ENCODE data around the gene TCF4. TPM values are rescaled to one million over a fixed set of nuclear protein-coding genes. Genes with fewer than 3 reads are reported as not detected.
A peak's percentile ranks its signal among the peaks of the same experiment; 100 is the strongest.

The TCF4 gene
- polyA plus RNA-seq, 1 of the 3 experiments (the other 2 are of a cell fraction): 39.1 TPM

- H3K27ac ChIP-seq (ENCODE audit: low read depth in 2 of 2, low read length in 1 of 2): peak overlapping the region; percentile 95 to 99
- ChIA-PET POLR2A (interaction anchor here (0.5 to 1.1 kb wide), 3 partner anchors 64 to 106 kb away, joined by 3 to 4 read pairs (median 3); no protein-coding TSS in a partner anchor), CTCF (interaction anchor here (0.9 to 4.6 kb wide), 6 partner anchors 9 to 172 kb away, joined by 3 to 29 read pairs (median 8); no protein-coding TSS in a partner anchor)
- no peaks in the 10 kb centered on the region for H4K20me1 ChIP-seq (ENCODE audit: insufficient read depth)
- peaks cover 26% of the 10 kb centered on the region for H3F3A ChIP-seq (replicated peaks; ENCODE audit: insufficient read depth)
- peak overlapping the region; percentile 76 for H3K9ac ChIP-seq
- 20% methylated on average over 10 of the region's 10 CpGs for WGBS (ENCODE audit: low lambda C conversion rate)
- DNase-seq: no peak
- H3K4me3 ChIP-seq (ENCODE audit: low read depth in 2 of 2, low read length in 1 of 2): peak overlapping the region; percentile 48 to 65
- H2AFZ ChIP-seq (ENCODE audit: low read depth): peak overlapping the region; percentile 23; the same call in 1 of the 2 replicates
- no peaks in the 10 kb centered on the region for H3K36me3 ChIP-seq (replicated peaks in 1 of 2; ENCODE audit: control insufficient read depth in 1 of 2, insufficient read depth in 2 of 2, low read length in 1 of 2)
- TF ChIP-seq PBX3 (IDR thresholded peaks at IDR 0.05): 0 out of 2 replicates have a peak, but pooled peaks have one; percentile 24
- no peak for TF ChIP-seq JUND (IDR thresholded peaks at IDR 0.05)
- peaks cover 91% of the 10 kb centered on the region for H3K79me2 ChIP-seq (ENCODE audit: insufficient read depth)
- no peaks in the 10 kb centered on the region for H3K9me3 ChIP-seq
- H3K27me3 ChIP-seq (ENCODE audit: insufficient read depth): no peaks in the 10 kb centered on the region
- H3K4me2 ChIP-seq: peak overlapping the region; percentile 85
- H3K9me2 ChIP-seq: no peaks in the 10 kb centered on the region
- peaks cover 38 to 41% of the 10 kb centered on the region in 2 experiments for H3K4me1 ChIP-seq (ENCODE audit: control insufficient read depth in 1 of 2, insufficient read depth in 2 of 2, low read depth in 1 of 2, low read length in 1 of 2)
Observed at GRCh38 chr18:55407191-55407590, 180.8 kb downstream of the TCF4 start.

- Histone ChIP-seq H3K9ac (peak overlapping the region; percentile 76), H3K9me2 (no peaks in the 10 kb centered on the region), H3K27me3 (ENCODE audit: insufficient read depth) (no peaks in the 10 kb centered on the region), H3F3A (replicated peaks; ENCODE audit: insufficient read depth) (peaks cover 33% of the 10 kb centered on the region), H3K79me2 (ENCODE audit: insufficient read depth) (peaks cover 84% of the 10 kb centered on the region), H3K9me3 (no peaks in the 10 kb centered on the region), H3K4me1 (ENCODE audit: control insufficient read depth in 1 of 2, insufficient read depth in 2 of 2, low read depth in 1 of 2, low read length in 1 of 2) (peaks cover 41 to 45% of the 10 kb centered on the region in 2 experiments), H3K4me2 (peak overlapping the region; percentile 85), H4K20me1 (ENCODE audit: insufficient read depth) (no peaks in the 10 kb centered on the region), H2AFZ (ENCODE audit: low read depth) (peak overlapping the region; percentile 23), H3K27ac (ENCODE audit: low read depth in 2 of 2, low read length in 1 of 2) (peak overlapping the region; percentile 95 to 99), H3K36me3 (replicated peaks in 1 of 2; ENCODE audit: control insufficient read depth in 1 of 2, insufficient read depth in 2 of 2, low read length in 1 of 2) (no peaks in the 10 kb centered on the region), H3K4me3 (ENCODE audit: low read depth in 2 of 2, low read length in 1 of 2) (peak overlapping the region; percentile 48 to 65)
- ChIA-PET POLR2A (interaction anchor here (0.5 to 1.1 kb wide), 3 partner anchors 63 to 105 kb away, joined by 3 to 4 read pairs (median 3); no protein-coding TSS in a partner anchor), CTCF (interaction anchor here (0.5 to 4.6 kb wide), 10 partner anchors 10 to 964 kb away, joined by 3 to 29 read pairs (median 4); no protein-coding TSS in a partner anchor)
- DNase-seq: no peak
- peak; percentile 38; the same call in 1 of the 2 replicates for TF ChIP-seq NFIC (IDR thresholded peaks at IDR 0.05; ENCODE audit: borderline replicate concordance)
- TF ChIP-seq SIN3A (IDR thresholded peaks at IDR 0.05; ENCODE audit: borderline replicate concordance, low read depth, low read length): no peak
- no peak for TF ChIP-seq PBX3 (IDR thresholded peaks at IDR 0.05)
- no peak for TF ChIP-seq ELF1 (IDR thresholded peaks at IDR 0.05)
- TF ChIP-seq MEF2A (IDR thresholded peaks at IDR 0.05; ENCODE audit: borderline replicate concordance, low read depth): no peak
- no peak for TF ChIP-seq POLR2AphosphoS5 (IDR thresholded peaks at IDR 0.05; ENCODE audit: low read depth, low read length)
- no peak for TF ChIP-seq FOSL2 (IDR thresholded peaks at IDR 0.05; ENCODE audit: borderline replicate concordance, low read depth)
- TF ChIP-seq CHD2 (IDR thresholded peaks at IDR 0.05; ENCODE audit: low read length, partially characterized antibody): peak; percentile 4
- peak; percentile 13; the same call in 1 of the 2 replicates for TF ChIP-seq MXI1 (IDR thresholded peaks at IDR 0.05; ENCODE audit: low read depth, low read length)
- TF ChIP-seq TAF1 (IDR thresholded peaks at IDR 0.05; ENCODE audit: borderline replicate concordance, low read depth, low read length): no peak
- no peak for TF ChIP-seq TCF12 (IDR thresholded peaks at IDR 0.05)
- no peak for TF ChIP-seq GABPA (IDR thresholded peaks at IDR 0.05; ENCODE audit: low read depth)
- 0 out of 2 replicates have a peak, but pooled peaks have one; percentile 19 for TF ChIP-seq MAX (IDR thresholded peaks at IDR 0.05; ENCODE audit: low read depth)
- no peak for TF ChIP-seq IRF3 (IDR thresholded peaks at IDR 0.05; ENCODE audit: low read depth, low read length)
- 9% methylated on average over 15 of the region's 15 CpGs for WGBS (ENCODE audit: low lambda C conversion rate)
Observed at GRCh38 chr18:55406451-55406991, 181.5 kb downstream of the TCF4 start.
